Ascending aorta (tissue), 2 donors: ENCODE data around the gene HVCN1. TPM values are rescaled to one million over a fixed set of nuclear protein-coding genes. Genes with fewer than 3 reads are reported as not detected.
"Not testable (repeated sequence)": the region's sequence is repeated elsewhere in the genome, so short reads cannot be mapped to it uniquely, and the experiment has no call there.

Experiments used
- DNase-seq, 2 donors: peaks; one replicate each; pipeline ENCODE4 v3.0.0-alpha.2; 2019; ENCODE audit warnings: low spot score in 2 of 2
- H3K27ac ChIP-seq, 2 donors: fragments of 200-600 bp; sonication (generic); one replicate each; pipeline ENCODE4 v1.5.1; 2016 to 2017; ENCODE audit warnings: mild to moderate bottlenecking in 1 of 2
- H3K27me3 ChIP-seq: fragments of 200-600 bp; sonication (generic); one replicate; pipeline ENCODE4 v1.5.1; 2017
- H3K36me3 ChIP-seq, 2 donors: fragments of 200-600 bp; sonication (generic); one replicate each; pipeline ENCODE4 v1.5.1; 2016
- H3K4me1 ChIP-seq, 2 donors: fragments of 200-600 bp; sonication (generic); one replicate each; pipeline ENCODE4 v1.5.1; 2016 to 2017; ENCODE audit warnings: mild to moderate bottlenecking in 1 of 2
- H3K4me3 ChIP-seq, 2 donors: fragments of 200-600 bp; sonication (generic); one replicate each; pipeline ENCODE4 v1.5.1; 2016 to 2017; ENCODE audit warnings: mild to moderate bottlenecking in 1 of 2
- H3K9me3 ChIP-seq, 2 donors: fragments of 200-600 bp; sonication (generic); one replicate each; pipeline ENCODE4 v1.5.1; 2016
- CTCF ChIP-seq, 3 experiments: fragments of 200-600 bp in 2 of 3; fragments of 450-650 bp in 1 of 3; sonication (generic) in 2 of 3; IDR thresholded peaks; one replicate each; pipeline ENCODE4 v1.5.1; 2016 to 2019; ENCODE audit warnings: antibody characterized with exemption in 3 of 3, mild to moderate bottlenecking in 1 of 3, moderate library complexity in 1 of 3
- intact Hi-C: fragments of 100-400 bp; cut with DNase I; formaldehyde crosslinking; loops from one replicate; pipeline ENCODE4 v1.15.1; 2023
- total RNA-seq: library from RNA; depleted of rRNA; stranded (reverse); fragments of >200 nt; gene quantifications from one replicate; pipeline ENCODE4 v1.1.0, GENCODE V29; 2016

The HVCN1 gene
- total RNA-seq, 1 donor from 2014 or later, result 1.3 TPM

- peaks cover 0 to 4% of the 10 kb centered on the region in 2 donors for H3K4me1 ChIP-seq
- no peak for TF ChIP-seq CTCF (IDR thresholded peaks at IDR 0.05)
- H3K27ac ChIP-seq, result no peak overlapping the region
- H3K4me3 ChIP-seq, result no peak overlapping the region
- H3K9me3 ChIP-seq, result no peaks in the 10 kb centered on the region
- H3K27me3 ChIP-seq, result no peaks in the 10 kb centered on the region
- intact Hi-C loops, result loop anchor here (10.0 kb wide), 1 partner anchor 130 kb away; the partner anchor contains the start of gene PPP1CC
- H3K36me3 ChIP-seq, result no peaks in the 10 kb centered on the region
- DNase-seq, result no peak
These were observed 73.7 kb downstream of the HVCN1 start for GRCh38 chr12:110615171-110615570.

GRCh38 chr12:110613771-110614684, 74.9 kb downstream of the HVCN1 start, which contains the start of gene TCTN1:
Gene TCTN1, plus strand, starts transcription at chr12:110614129. Its CDS starts 54 bp downstream, at chr12:110614183.
- Histone ChIP-seq H3K9me3 (no peaks in the 10 kb centered on the region), H3K27me3 (no peaks in the 10 kb centered on the region), H3K4me3 (peak within 1 kb of the TSS; percentile 63 to 70), H3K36me3 (no peaks in the 10 kb centered on the region), H3K27ac (peak within 1 kb of the TSS; percentile 17 to 55), H3K4me1 (peaks cover 0 to 4% of the 10 kb centered on the region in 2 donors)
- intact Hi-C loops, result loop anchor here (5.0 to 10.0 kb wide), 2 partner anchors 112 to 131 kb away; partner anchors contain the start of genes PPP1CC, RAD9B and VPS29
- no peak for TF ChIP-seq CTCF (IDR thresholded peaks at IDR 0.05)
- DNase-seq, result peak; percentile 92 to 98

DNA sequence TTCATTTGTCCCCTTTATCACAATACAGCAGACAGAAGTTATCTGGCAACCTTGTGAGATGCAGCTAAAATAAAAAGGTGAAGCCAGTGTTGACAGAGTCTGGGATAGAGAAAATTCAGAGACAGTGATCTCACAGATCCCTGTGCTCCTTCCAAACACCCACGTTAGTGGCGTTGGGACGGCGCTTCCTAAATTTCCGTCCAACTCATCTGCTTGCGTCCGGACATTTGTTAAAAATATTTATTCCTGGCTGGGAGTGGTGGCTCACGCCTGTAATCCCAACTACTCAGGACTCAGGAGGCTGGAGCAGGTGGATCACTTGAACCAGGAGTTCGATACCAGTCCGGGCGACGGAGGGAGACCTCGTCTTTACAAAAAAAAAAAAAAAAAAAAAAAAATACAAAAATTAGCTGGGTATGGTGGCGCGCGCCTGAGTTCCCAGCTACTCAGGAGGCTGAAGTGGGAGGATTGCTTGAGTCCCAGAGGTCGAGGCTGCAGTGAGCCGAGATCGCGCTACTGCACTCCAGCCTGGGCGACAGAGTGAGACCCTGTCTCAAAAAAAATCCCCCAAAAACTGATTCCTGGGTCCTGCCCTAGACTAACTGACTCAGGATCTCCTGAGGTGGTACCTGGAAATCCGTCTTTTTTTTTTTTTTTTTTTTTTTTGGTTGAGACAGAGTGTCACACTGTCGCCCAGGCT, 75.7 kb downstream of the HVCN1 start:
- no peaks in the 10 kb centered on the region for H3K27me3 ChIP-seq
- peaks cover 0 to 4% of the 10 kb centered on the region in 2 donors for H3K4me1 ChIP-seq
- DNase-seq, result no peak
- intact Hi-C loops, result loop anchor here (5.0 to 10.0 kb wide), 2 partner anchors 111 to 132 kb away; partner anchors contain the start of genes PPP1CC, RAD9B and VPS29
- H3K9me3 ChIP-seq, result no peaks in the 10 kb centered on the region
- peak overlapping the region; percentile 6 to 55 for H3K27ac ChIP-seq
- peak overlapping the region; percentile 63 to 70 for H3K4me3 ChIP-seq
- TF ChIP-seq CTCF (IDR thresholded peaks at IDR 0.05), result no peak
- no peaks in the 10 kb centered on the region for H3K36me3 ChIP-seq

DNA sequence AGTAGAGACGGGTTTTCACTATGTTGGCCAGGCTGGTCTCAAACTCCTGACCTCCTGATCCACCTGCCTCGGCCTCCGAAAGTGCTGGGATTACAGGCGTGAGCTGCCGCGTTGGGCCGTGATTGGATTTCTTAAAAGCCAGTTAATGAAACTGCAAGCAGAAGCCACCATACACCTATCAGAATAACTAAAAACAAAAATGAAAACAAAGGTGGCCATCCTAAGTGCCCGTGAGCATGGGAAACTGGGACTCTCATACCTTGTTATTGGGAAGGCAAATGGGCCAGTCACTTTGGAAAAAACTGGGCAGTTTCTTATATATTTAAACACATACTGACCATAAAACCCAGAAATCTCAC, 82.7 kb downstream of the HVCN1 start:
- DNase-seq, result no peak
- H3K4me3 ChIP-seq, result peak overlapping the region in 1 of 2 donors; percentile 22
- no peaks in the 10 kb centered on the region for H3K9me3 ChIP-seq
- H3K4me1 ChIP-seq, result no peaks in the 10 kb centered on the region
- intact Hi-C loops, result no loop called here
- no peaks in the 10 kb centered on the region for H3K27me3 ChIP-seq
- no peaks in the 10 kb centered on the region for H3K36me3 ChIP-seq
- no peak for TF ChIP-seq CTCF (IDR thresholded peaks at IDR 0.05)
- no peak overlapping the region for H3K27ac ChIP-seq

DNA sequence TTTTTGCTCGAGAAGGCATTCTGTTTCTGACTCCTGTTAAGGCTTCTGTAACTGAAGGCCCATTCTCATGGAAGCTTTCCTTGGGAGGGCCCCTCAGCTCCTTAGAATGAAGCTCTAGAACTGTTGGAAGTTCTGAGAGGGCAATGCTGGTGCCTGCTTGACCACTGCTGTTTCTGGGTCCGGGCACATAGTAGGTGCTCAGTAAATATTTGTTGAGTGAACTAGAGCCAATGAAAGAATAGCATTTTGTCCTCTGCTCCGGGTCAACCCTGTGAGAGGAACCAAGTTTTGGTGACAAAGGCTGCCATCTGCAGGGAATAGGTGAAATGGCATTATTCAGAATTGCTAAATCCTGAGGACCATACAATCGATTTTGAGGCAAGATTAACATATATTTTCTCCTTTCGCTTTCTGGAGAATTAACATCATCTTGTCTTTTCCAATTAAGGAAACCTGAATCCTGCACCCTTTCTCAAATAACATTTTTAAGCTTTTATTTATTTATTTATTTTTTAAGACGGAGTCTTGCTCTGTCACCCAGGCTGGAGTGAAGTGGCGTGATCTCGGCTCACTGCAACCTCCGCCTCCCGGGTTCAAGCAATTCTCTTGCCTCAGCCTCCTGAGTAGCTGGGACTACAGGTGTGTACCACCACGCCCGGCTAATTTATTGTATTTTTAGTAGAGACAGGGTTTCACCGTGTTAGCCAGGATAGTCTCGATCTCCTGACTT, 86.7 kb downstream of the HVCN1 start:
- intact Hi-C loops, result loop anchor here (1.0 to 5.0 kb wide), 4 partner anchors 19 to 285 kb away; partner anchors contain the start of genes ARPC3 and PPTC7
- TF ChIP-seq CTCF (IDR thresholded peaks at IDR 0.05), result peak; percentile 63 to 74 (median 66)
- not testable (repeated sequence) for H3K36me3 ChIP-seq, H3K4me3 ChIP-seq, H3K27ac ChIP-seq, DNase-seq, H3K27me3 ChIP-seq, H3K9me3 ChIP-seq, H3K4me1 ChIP-seq
